K562 (cell line): ENCODE data around the gene CEACAM18. TPM values are rescaled to one million over a fixed set of nuclear protein-coding genes. Genes with fewer than 3 reads are reported as not detected.
A peak's percentile ranks its signal among the peaks of the same experiment; 100 is the strongest.

Experiments
- ATAC-seq: fragments of 200-7000 bp; cut with Tn5 transposase; 3 replicates; pipeline ENCODE4 v1.9.1; 2020; ENCODE audit warnings: moderate library complexity
- BruUV-seq: library from RNA; stranded (reverse); fragments of 400-500 nt; replicated peaks from 2 replicates; lab custom pipeline; 2021; lab: Mats Ljungman, UMichigan
- CTCF ChIA-PET: fragments of 300-600 bp; formaldehyde crosslinking; extraction: SDS; loops from one replicate; lab custom pipeline; 2021; ENCODE audit warnings: low intra/inter-chr PET ratio; lab: Yijun Ruan, JAX
- POLR2A ChIA-PET: fragments of 300-600, 350-650 bp; sonication (Branson Sonifier 250); formaldehyde crosslinking; extraction: SDS; loops from one replicate; lab custom pipeline; 2021; ENCODE audit warnings: antibody characterized with exemption, inconsistent platforms; lab: Yijun Ruan, JAX
- DNase-seq, 4 experiments: peaks; one replicate each; pipeline versions ENCODE4 v3.0.0 to v3.0.0-alpha.2; 2011 to 2018; ENCODE audit warnings: low spot score in 3 of 4, mixed read lengths in 3 of 4; ENCODE audit errors: extremely low read depth in 1 of 4
- FAIRE-seq: peaks from 2 replicates; lab custom pipeline; 2011; peaks lifted over from hg19 to GRCh38; lab: Jason Lieb, UNC
- H2AFZ ChIP-seq: 2 replicates; pipeline ENCODE4 v1.6.0; 2011; ENCODE audit warnings: low read depth, low read length, control low read depth, inconsistent platforms
- H3K27ac ChIP-seq: fragments of 200-600 bp; 3 replicates; pipeline ENCODE4 v1.8.0; 2011; ENCODE audit warnings: low read depth, mild to moderate bottlenecking, control low read depth, inconsistent platforms, low read length, moderate library complexity, mixed read lengths; ENCODE audit errors: extremely low read depth
- H3K27me3 ChIP-seq, 2 experiments: fragments of 300-600 bp in 1 of 2; 2 replicates in 1 of 2; 3 replicates in 1 of 2; pipeline versions ENCODE4 v1.6.0 to v1.8.0; 2011; ENCODE audit warnings: inconsistent platforms in 2 of 2, low read length in 2 of 2, mild to moderate bottlenecking in 1 of 2, mixed read lengths in 1 of 2, moderate library complexity in 1 of 2; ENCODE audit not compliant: control insufficient read depth in 2 of 2, insufficient read depth in 2 of 2
- H3K36me3 ChIP-seq: fragments of 300-600 bp; 3 replicates; pipeline ENCODE4 v1.8.0; 2011; ENCODE audit warnings: mild to moderate bottlenecking, low read length, inconsistent platforms; ENCODE audit not compliant: control insufficient read depth, insufficient read depth
- H3K4me1 ChIP-seq, 2 experiments: fragments of 200-600 bp in 1 of 2; replicated peaks in 1 of 2; 2 replicates in 1 of 2; 3 replicates in 1 of 2; pipeline versions ENCODE4 v1.5.1 to v1.8.0; 2011; ENCODE audit warnings: inconsistent platforms in 2 of 2, low read length in 2 of 2, mild to moderate bottlenecking in 1 of 2, mixed read lengths in 1 of 2, moderate library complexity in 1 of 2; ENCODE audit not compliant: control insufficient read depth in 2 of 2, insufficient read depth in 2 of 2
- H3K4me2 ChIP-seq: 2 replicates; pipeline ENCODE4 v1.6.1; 2011; ENCODE audit warnings: low read length, control low read depth, inconsistent platforms, mixed read lengths; ENCODE audit not compliant: insufficient read depth
- H3K4me3 ChIP-seq: fragments of 200-600 bp; sonication (generic), shearing (Covaris generic); 2 replicates; pipeline ENCODE4 v1.5.1; 2016; ENCODE audit warnings: control low read depth, inconsistent platforms
- H3K79me2 ChIP-seq: fragments of 200-600 bp; 3 replicates; pipeline ENCODE4 v1.8.0; 2011; ENCODE audit warnings: low read length, inconsistent platforms; ENCODE audit not compliant: control insufficient read depth, insufficient read depth
- H3K9ac ChIP-seq, 2 experiments: 2 replicates each; pipeline versions ENCODE4 v1.6.0 to v1.6.1; 2011; ENCODE audit warnings: low read depth in 2 of 2, low read length in 2 of 2, control low read depth in 1 of 2, inconsistent platforms in 1 of 2, mild to moderate bottlenecking in 1 of 2, mixed read lengths in 1 of 2; ENCODE audit not compliant: insufficient read depth in 1 of 2
- H3K9me1 ChIP-seq: one replicate; pipeline ENCODE4 v1.6.0; 2011; ENCODE audit warnings: inconsistent platforms, mild to moderate bottlenecking, low read length, moderate library complexity; ENCODE audit not compliant: control insufficient read depth, insufficient read depth
- H3K9me3 ChIP-seq: replicated peaks from 2 replicates; pipeline ENCODE4 v1.5.1; 2011; ENCODE audit warnings: low read depth, low read length, inconsistent platforms; ENCODE audit not compliant: control insufficient read depth, insufficient read depth
- H4K20me1 ChIP-seq: replicated peaks from 2 replicates; pipeline ENCODE4 v1.6.1; 2011; ENCODE audit warnings: low read length, inconsistent platforms, mixed read lengths; ENCODE audit not compliant: control insufficient read depth, insufficient read depth
- BACH1 ChIP-seq: fragments of 200-800 bp; sonication (Bioruptor generic); IDR thresholded peaks from 2 replicates; pipeline ENCODE4 v1.6.1; 2016; ENCODE audit warnings: missing genetic modification characterization, missing compliant biosample characterization
- BRD4 ChIP-seq: fragments of 200-600 bp; sonication (generic); IDR thresholded peaks from 2 replicates; pipeline ENCODE4 v1.6.1; 2017; ENCODE audit warnings: inconsistent platforms
- CEBPB ChIP-seq: fragments of 450-650 bp; IDR thresholded peaks from 2 replicates; pipeline ENCODE4 v1.6.1; 2016; ENCODE audit warnings: missing genetic modification characterization, missing compliant biosample characterization
- CEBPG ChIP-seq, 3 experiments: fragments of 200-800 bp in 1 of 3; sonication (Bioruptor generic) in 1 of 3; sonication (generic) in 1 of 3; formaldehyde crosslinking in 1 of 3; IDR thresholded peaks in 2 of 3; conservative IDR thresholded peaks in 1 of 3; 2 replicates each; pipeline versions ENCODE4 v1.6.1 to v1.8.0; 2016 to 2022; ENCODE audit warnings: missing compliant biosample characterization in 2 of 3, missing genetic modification characterization in 2 of 3, mild to moderate bottlenecking in 1 of 3, missing genetic modification reagents in 1 of 3
- GTF2F1 ChIP-seq: IDR thresholded peaks from 2 replicates; pipeline ENCODE4 v1.6.1; 2011; ENCODE audit warnings: low read depth, low read length, improper control_type of control experiment
- KHSRP ChIP-seq: fragments of 450-650 bp; IDR thresholded peaks from 2 replicates; pipeline ENCODE4 v1.6.1; 2017
- PPARD ChIP-seq: fragments of 250-450 bp; sonication (Bioruptor Pico); IDR thresholded peaks from 2 replicates; pipeline ENCODE4 v1.8.0; 2022; ENCODE audit warnings: inconsistent platforms, mild to moderate bottlenecking, moderate library complexity
- RBM17 ChIP-seq: fragments of 200-400 bp; formaldehyde crosslinking; IDR thresholded peaks from 2 replicates; pipeline ENCODE4 v1.6.1; 2017; ENCODE audit warnings: low read depth, mild to moderate bottlenecking, low read length, borderline replicate concordance
- SMAD4 ChIP-seq: fragments of 250-450 bp; sonication (Bioruptor Pico); conservative IDR thresholded peaks from 2 replicates; pipeline ENCODE4 v1.8.0; 2021; ENCODE audit warnings: inconsistent platforms, mild to moderate bottlenecking, moderate library complexity
- SNRNP70 ChIP-seq: fragments of 200-400 bp; formaldehyde crosslinking; optimal IDR thresholded peaks from 2 replicates; pipeline ENCODE3; 2017; ENCODE audit warnings: low read depth, low read length
- SRF ChIP-seq, 2 experiments: fragments of 250-450, 450-650 bp in 1 of 2; sonication (Bioruptor Pico) in 1 of 2; sonication (generic) in 1 of 2; formaldehyde crosslinking; IDR thresholded peaks; 2 replicates each; pipeline versions ENCODE4 v1.5.0 to v1.5.1; 2020 to 2022; ENCODE audit warnings: mild to moderate bottlenecking in 1 of 2, missing genetic modification reagents in 1 of 2
- VEZF1 ChIP-seq: fragments of 200-800 bp; sonication (Bioruptor generic); IDR thresholded peaks from 2 replicates; pipeline ENCODE4 v1.6.1; 2017; ENCODE audit warnings: missing genetic modification characterization, missing compliant biosample characterization
- ZEB2 ChIP-seq: fragments of 450-650 bp; IDR thresholded peaks from 2 replicates; pipeline ENCODE4 v1.6.1; 2016
- ZHX1 ChIP-seq: fragments of 150-350 bp; conservative IDR thresholded peaks from 2 replicates; pipeline ENCODE4 v1.6.1; 2014; ENCODE audit warnings: low read length
- ZNF436 ChIP-seq: fragments of 250-450, 450-650 bp; sonication (Bioruptor Pico); formaldehyde crosslinking; IDR thresholded peaks from 2 replicates; pipeline ENCODE4 v1.7.0; 2020; ENCODE audit warnings: mild to moderate bottlenecking
- ZNF785 ChIP-seq: fragments of 250-450 bp; sonication (Bioruptor Pico); IDR thresholded peaks from 2 replicates; pipeline ENCODE4 v1.4.0; 2020; ENCODE audit warnings: mild to moderate bottlenecking
- WGBS: fragments of 100-300 bp; shearing (Covaris generic); methylation state at CpG from one replicate; pipeline ENCODE4 v1.1.6; 2016; ENCODE audit warnings: low coverage, mixed read lengths; ENCODE audit not compliant: insufficient coverage; ENCODE audit errors: missing lambda C conversion rate; 5-methylcytosine and 5-hydroxymethylcytosine counted together
- in situ Hi-C: fragments of 300-500 bp; cut with MboI; formaldehyde crosslinking; loops from 4 replicates; pipeline ENCODE4 v1.15.0; 2018; ENCODE audit warnings: inconsistent platforms, mixed read lengths
- intact Hi-C: fragments of 100-400 bp; cut with micrococcal nuclease; formaldehyde crosslinking; loops from 2 replicates; pipeline ENCODE4 v1.14.2; 2022
- polyA plus RNA-seq, 8 experiments: library from polyadenylated mRNA; depleted of rRNA in 4 of 8; stranded (reverse) in 5 of 8; unstranded in 3 of 8; fragments of >200 nt; fragmentation: Nextera tagmentation in 2 of 8; fragmentation: Illumina TruSeq in 1 of 8; extraction: Ambion mirVana in 2 of 8; extraction: Trizol in 1 of 8; gene quantifications; 2 replicates each; pipeline versions ENCODE4 v1.2.1 to v1.2.3, GENCODE V29; 2011 to 2014; ENCODE audit warnings: inconsistent platforms in 1 of 8, missing spikeins in 1 of 8
- total RNA-seq, 7 experiments: library from RNA; depleted of rRNA in 6 of 7; stranded (reverse); fragments of >200 nt in 6 of 7; fragmentation: Illumina TruSeq in 2 of 7; extraction: Trizol in 2 of 7; gene quantifications; 2 replicates each; pipeline versions ENCODE4 v1.2.1 to v1.2.3, GENCODE V29; 2011 to 2021; ENCODE audit warnings: low replicate concordance in 1 of 7

CEACAM18 gene
- total and polyA plus RNA-seq, 9 of the 15 experiments (the other 6 are each of a cell fraction or from before 2014, with no cell fraction given): 0.08 to 0.24 (median 0.15) TPM; not detected in 3

DNA sequence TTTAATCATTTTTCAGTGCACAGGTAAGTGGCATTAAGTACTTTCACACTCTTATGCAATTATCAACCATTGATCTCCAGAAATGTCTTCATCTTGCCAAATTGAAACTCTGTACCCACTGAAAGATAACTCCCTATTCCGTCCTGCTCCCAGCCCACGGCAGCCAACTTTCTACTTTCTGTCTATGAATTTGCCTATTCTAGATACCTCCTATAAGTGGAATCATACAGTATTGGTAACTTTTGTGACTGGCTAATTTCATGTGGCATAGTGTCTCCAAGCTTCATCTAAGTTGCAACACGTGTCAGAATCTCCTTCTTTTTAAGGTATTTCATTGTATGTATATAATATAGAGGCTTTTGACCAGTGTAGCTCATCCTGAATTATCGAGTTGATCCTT is 5.7 kb upstream of the CEACAM18 start:
- intact Hi-C loops: loop anchor here (1.0 to 5.0 kb wide), 5 partner anchors 42 to 184 kb away; no protein-coding TSS in a partner anchor
- no TSS peak for BruUV-seq
- peaks cover 28% of the 10 kb centered on the region for H3K36me3 ChIP-seq
- 0 out of 2 replicates have a peak overlapping the region, but pooled peaks have one; percentile 11 for H2AFZ ChIP-seq
- H3K4me3 ChIP-seq: no peak overlapping the region
- in situ Hi-C loops: loop anchor here (10.0 kb wide), 2 partner anchors 92 to 182 kb away; no protein-coding TSS in a partner anchor
- peaks cover 2% of the 10 kb centered on the region; the same call in 1 of the 2 replicates for H3K9me3 ChIP-seq
- DNase-seq (no peak), ATAC-seq (no peak), FAIRE-seq (no peak)
- H3K9ac ChIP-seq: no peak overlapping the region
- 17% methylated on average over 4 of the region's 4 CpGs for WGBS
- ChIA-PET POLR2A (interaction anchor here (0.6 to 1.7 kb wide), 3 partner anchors 11 to 13 kb away, joined by 3 to 5 read pairs (median 3); no protein-coding TSS in a partner anchor), CTCF (interaction anchor here (0.5 to 1.9 kb wide), 5 partner anchors 96 to 304 kb away, joined by 3 to 12 read pairs (median 4); no protein-coding TSS in a partner anchor)
- H3K4me1 ChIP-seq: peaks cover 17 to 33% of the 10 kb centered on the region in 2 experiments
- no peaks in the 10 kb centered on the region for H3K9me1 ChIP-seq
- no peak overlapping the region for H3K27ac ChIP-seq
- no peak overlapping the region for H3K4me2 ChIP-seq
- no peaks in the 10 kb centered on the region for H3K27me3 ChIP-seq
- no peaks in the 10 kb centered on the region for H4K20me1 ChIP-seq
- H3K79me2 ChIP-seq: peaks cover 54% of the 10 kb centered on the region
- no peak for TF ChIP-seq RBM17
- TF ChIP-seq SMAD4 (CRISPR knock-in tag): 0 out of 2 replicates have a peak, but pooled peaks have one; percentile 7
- no peak for TF ChIP-seq SNRNP70
- TF ChIP-seq PPARD (CRISPR knock-in tag): no peak
- TF ChIP-seq ZHX1: no peak
- no peak for TF ChIP-seq ZNF785 (CRISPR knock-in tag)
- TF ChIP-seq CEBPG (CRISPR knock-in tag; IDR thresholded peaks at IDR 0.05): no peak
- TF ChIP-seq CEBPG (tag; conservative IDR thresholded peaks at IDR 0.05 in 1 of 2, IDR thresholded peaks at IDR 0.05 in 1 of 2): 0 out of 4 replicates have a peak, but pooled peaks of 1 of the 2 experiments have one; percentile 31
- peak; percentile 58; the same call in 1 of the 2 replicates for TF ChIP-seq CEBPB (tag)
- no peak for TF ChIP-seq SRF (CRISPR knock-in tag; IDR thresholded peaks at IDR 0.05)
- TF ChIP-seq KHSRP: no peak
- TF ChIP-seq ZEB2: no peak
- TF ChIP-seq ZNF436 (CRISPR knock-in tag): no peak
- TF ChIP-seq BACH1 (tag): peak; percentile 45; the same call in 1 of the 2 replicates
- TF ChIP-seq GTF2F1: no peak
- no peak for TF ChIP-seq BRD4
- 0 out of 2 replicates have a peak, but pooled peaks have one; percentile 16 for TF ChIP-seq VEZF1 (CRISPR knock-in tag)
